ENCODE data around the gene KIAA0319L. TPM values are rescaled to one million over a fixed set of nuclear protein-coding genes. Genes with fewer than 3 reads are reported as not detected.
A peak's percentile ranks its signal among the peaks of the same experiment; 100 is the strongest.
"Not testable (repeated sequence)": the region's sequence is repeated elsewhere in the genome, so short reads cannot be mapped to it uniquely, and the experiment has no call there.

Gene KIAA0319L
- total RNA-seq, 1 donor from 2014 or later, result 66.9 TPM

GRCh38 chr1:35585805-35586204 lies 28.6 kb upstream of the KIAA0319L start:
- ATAC-seq; DNase-seq (ENCODE audit: low spot score); intact Hi-C loops (cut with DNase I): not testable (repeated sequence)

DNA sequence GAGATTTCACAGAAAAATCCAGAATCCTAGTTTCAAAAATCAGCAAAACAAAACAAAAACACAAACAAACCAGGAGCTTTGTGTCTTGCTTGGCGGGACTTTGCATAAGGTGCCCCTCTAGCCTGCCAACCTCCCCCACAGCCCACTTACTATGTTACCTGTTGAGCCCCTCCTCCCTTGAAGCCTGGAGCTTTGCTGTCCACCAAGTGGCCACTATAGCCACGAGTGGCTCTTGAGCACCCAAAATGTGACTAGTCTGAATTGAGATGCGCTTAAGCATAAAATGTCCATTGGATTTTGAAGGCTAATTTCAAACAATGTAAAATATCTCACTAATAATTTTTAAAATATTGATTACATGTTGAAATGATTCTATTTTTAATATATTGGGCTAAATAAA lies 28.1 kb upstream of the KIAA0319L start:
- intact Hi-C loops (cut with DNase I), result no loop called here
- ATAC-seq (no peak), DNase-seq (ENCODE audit: low spot score) (no peak)

GRCh38 chr1:35581621-35582020 lies 24.4 kb upstream of the KIAA0319L start:
- DNase-seq (ENCODE audit: low spot score); intact Hi-C loops (cut with DNase I); ATAC-seq: not testable (repeated sequence)

GRCh38 chr1:35580949-35581388 lies 23.8 kb upstream of the KIAA0319L start:
- ATAC-seq (no peak), DNase-seq (ENCODE audit: low spot score) (no peak)
- intact Hi-C loops (cut with DNase I), result no loop called here

- DNase-seq (ENCODE audit: low spot score) (no peak), ATAC-seq (peak; percentile 78)
- intact Hi-C loops (cut with DNase I), result loop anchor here (10.0 kb wide), 1 partner anchor 197 kb away; no protein-coding TSS in a partner anchor
Measured at GRCh38 chr1:35577071-35577998, 20.1 kb upstream of the KIAA0319L start.

DNA sequence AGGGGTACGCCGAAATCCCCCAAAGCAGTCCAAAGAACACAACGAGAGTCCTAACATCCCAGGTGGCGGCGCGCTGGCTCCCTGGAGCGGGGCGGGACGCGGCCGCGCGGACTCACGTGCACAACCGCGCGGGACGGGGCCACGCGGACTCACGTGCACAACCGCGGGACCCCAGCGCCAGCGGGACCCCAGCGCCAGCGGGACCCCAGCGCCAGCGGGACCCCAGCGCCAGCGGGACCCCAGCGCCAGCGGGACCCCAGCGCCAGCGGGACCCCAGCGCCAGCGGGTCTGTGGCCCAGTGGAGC lies 19.5 kb upstream of the KIAA0319L start:
- ATAC-seq; DNase-seq (ENCODE audit: low spot score): not testable (repeated sequence)
- intact Hi-C loops (cut with DNase I), result loop anchor here (10.0 kb wide), 1 partner anchor 198 kb away; no protein-coding TSS in a partner anchor

GRCh38 chr1:35576061-35576765 lies 19.0 kb upstream of the KIAA0319L start:
- ATAC-seq, result no peak
- intact Hi-C loops (cut with DNase I), result loop anchor here (10.0 kb wide), 1 partner anchor 199 kb away; no protein-coding TSS in a partner anchor
- DNase-seq (ENCODE audit: low spot score), result no peak

- intact Hi-C loops (cut with DNase I), result loop anchor here (10.0 kb wide), 1 partner anchor 199 kb away; no protein-coding TSS in a partner anchor
- ATAC-seq (no peak), DNase-seq (ENCODE audit: low spot score) (no peak)
Measured at GRCh38 chr1:35575416-35575958, 18.3 kb upstream of the KIAA0319L start.

DNA sequence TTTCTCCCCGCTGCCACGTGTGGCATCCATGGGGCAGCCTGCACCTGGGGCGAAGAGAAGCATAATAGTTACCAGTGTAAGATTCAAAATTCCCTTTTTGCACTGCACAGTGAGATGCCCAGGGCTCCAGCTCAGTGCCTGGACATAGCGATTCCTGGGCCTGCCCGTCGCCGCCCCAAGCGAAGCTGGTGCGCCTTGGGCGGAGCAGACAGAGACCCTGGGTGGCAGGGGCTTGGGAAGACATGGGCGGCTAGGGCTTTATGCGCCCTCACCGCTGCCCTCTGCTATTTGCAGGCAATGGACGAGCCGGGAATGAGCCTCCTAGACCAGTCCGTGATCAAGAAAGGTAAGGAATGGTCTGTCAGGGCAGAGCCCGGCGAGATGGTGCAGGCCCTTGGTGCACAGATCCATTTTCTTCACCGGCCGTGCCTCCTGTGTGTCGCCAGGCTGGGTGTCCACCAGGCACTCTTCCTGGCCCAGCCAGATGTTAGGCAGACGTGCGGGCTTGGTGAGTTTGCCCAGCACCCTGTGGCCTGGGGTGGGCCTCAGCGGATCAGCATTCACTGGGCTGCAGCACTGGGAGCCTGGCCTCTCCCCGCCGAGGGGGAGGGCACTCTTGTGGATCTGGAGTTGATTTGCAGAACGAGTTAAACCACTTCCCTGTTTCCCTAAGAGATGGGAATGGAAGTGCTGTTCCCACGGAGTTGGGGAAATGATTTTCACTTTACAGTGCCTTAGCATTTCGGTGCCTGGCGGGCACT lies 17.6 kb upstream of the KIAA0319L start:
- intact Hi-C loops (cut with DNase I), result loop anchor here (10.0 kb wide), 1 partner anchor 200 kb away; no protein-coding TSS in a partner anchor
- no peak for ATAC-seq
- DNase-seq (ENCODE audit: low spot score), result no peak

DNA sequence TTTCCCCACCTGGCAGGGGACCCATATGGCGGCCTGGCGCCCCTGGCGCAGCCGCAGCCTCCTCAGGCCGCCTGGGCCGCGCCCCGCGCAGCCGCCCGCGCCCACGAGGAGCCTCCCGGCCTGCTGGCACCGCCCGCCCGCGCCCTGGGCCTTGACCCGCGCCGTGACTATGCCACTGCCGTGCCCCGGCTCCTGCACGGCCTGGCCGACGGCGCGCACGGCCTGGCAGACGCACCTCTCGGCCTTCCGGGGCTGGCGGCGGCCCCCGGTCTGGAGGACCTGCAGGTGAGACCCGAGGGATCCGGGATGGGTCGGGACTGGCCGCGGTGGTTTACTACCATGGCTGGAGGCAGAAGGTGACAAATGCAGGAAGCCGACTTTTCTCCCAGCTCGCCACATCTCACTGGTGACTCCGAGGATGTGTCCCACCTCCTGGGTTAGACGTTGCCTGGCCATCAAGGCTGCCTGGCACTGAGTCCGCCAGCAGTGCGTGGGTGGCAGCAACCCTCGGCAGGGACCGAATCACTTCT lies 17.0 kb upstream of the KIAA0319L start:
- no peak for DNase-seq (ENCODE audit: low spot score)

GRCh38 chr1:35573198-35574124 lies 16.3 kb upstream of the KIAA0319L start, which contains the start of gene TFAP2E:
Gene TFAP2E (plus strand): TSS chr1:35573314. CDS start chr1:35573578, 264 bp downstream.
- ATAC-seq, result no peak

More for the DNA sequence above, 17.0 kb upstream of the KIAA0319L start:
- intact Hi-C loops (cut with DNase I), result loop anchor here (10.0 kb wide), 1 partner anchor 201 kb away; no protein-coding TSS in a partner anchor
- no peak for ATAC-seq

GRCh38 chr1:35572296-35572695 lies 15.1 kb upstream of the KIAA0319L start:
- DNase-seq (ENCODE audit: low spot score) (no peak), ATAC-seq (no peak)
- intact Hi-C loops (cut with DNase I), result loop anchor here (10.0 kb wide), 1 partner anchor 203 kb away; no protein-coding TSS in a partner anchor

More at GRCh38 chr1:35573198-35574124, 16.3 kb upstream of the KIAA0319L start, which contains the start of gene TFAP2E:
- DNase-seq (ENCODE audit: low spot score), result no peak
- intact Hi-C loops (cut with DNase I), result loop anchor here (10.0 kb wide), 1 partner anchor 201 kb away; no protein-coding TSS in a partner anchor

DNA sequence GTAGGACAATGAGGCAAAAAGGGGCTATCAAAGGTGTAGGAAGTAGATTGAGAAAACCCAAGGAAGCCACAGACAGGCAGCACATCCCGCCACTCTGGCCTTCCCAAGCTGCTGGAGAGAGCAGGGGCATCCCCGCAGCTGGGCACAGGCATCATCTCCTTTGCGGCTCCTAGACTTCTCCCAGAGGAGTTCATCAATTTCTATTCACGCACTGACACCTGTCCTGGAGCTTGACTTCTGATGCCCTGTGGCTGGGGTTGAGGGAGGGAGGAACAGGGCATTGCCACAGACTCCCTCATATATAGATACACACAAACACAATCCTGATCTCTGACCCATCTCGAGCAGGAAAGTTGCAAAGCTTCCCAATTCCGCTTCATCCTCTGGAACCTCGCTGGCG lies 14.1 kb upstream of the KIAA0319L start:
- ATAC-seq, result no peak
- intact Hi-C loops (cut with DNase I), result loop anchor here (10.0 kb wide), 1 partner anchor 204 kb away; no protein-coding TSS in a partner anchor
- peak; percentile 39 for DNase-seq (ENCODE audit: low spot score)

GRCh38 chr1:35570589-35571137 lies 13.5 kb upstream of the KIAA0319L start:
- DNase-seq (ENCODE audit: low spot score) (peak; percentile 25), ATAC-seq (no peak)
- intact Hi-C loops (cut with DNase I), result loop anchor here (10.0 kb wide), 1 partner anchor 204 kb away; no protein-coding TSS in a partner anchor

- DNase-seq (ENCODE audit: low spot score) (peak; percentile 33), ATAC-seq (no peak)
- intact Hi-C loops (cut with DNase I), result loop anchor here (5.0 to 10.0 kb wide), 2 partner anchors 157 to 205 kb away; no protein-coding TSS in a partner anchor
Measured at GRCh38 chr1:35569936-35570335, 12.7 kb upstream of the KIAA0319L start.

DNA sequence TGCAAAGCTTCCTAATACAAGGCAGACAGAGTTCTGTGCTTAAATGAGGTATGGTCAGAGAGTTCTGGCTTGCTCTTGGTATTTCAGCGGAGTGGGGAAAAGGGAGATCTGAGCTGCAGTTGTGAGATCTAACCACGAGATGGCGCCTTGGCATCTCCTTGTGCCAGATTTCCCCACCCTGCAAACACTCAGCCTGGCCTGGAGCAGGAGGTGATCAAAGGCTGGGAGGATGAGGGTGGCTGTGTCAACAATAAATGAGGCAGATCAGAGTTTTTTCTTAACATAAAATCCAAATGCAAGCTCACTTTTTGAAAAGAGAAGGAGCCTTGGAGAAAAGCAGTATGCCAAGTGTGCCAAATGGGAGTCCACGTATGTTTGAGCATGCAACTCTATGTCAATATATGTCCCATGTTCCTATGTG lies 11.8 kb upstream of the KIAA0319L start:
- intact Hi-C loops (cut with DNase I), result loop anchor here (5.0 kb wide), 1 partner anchor 158 kb away; no protein-coding TSS in a partner anchor
- ATAC-seq, result peak; percentile 70
- DNase-seq (ENCODE audit: low spot score), result peak; percentile 79

Measured in sciatic nerve (tissue), 2 donors.